ENCODE results near the gene MGMT.

The MGMT gene

DNA sequence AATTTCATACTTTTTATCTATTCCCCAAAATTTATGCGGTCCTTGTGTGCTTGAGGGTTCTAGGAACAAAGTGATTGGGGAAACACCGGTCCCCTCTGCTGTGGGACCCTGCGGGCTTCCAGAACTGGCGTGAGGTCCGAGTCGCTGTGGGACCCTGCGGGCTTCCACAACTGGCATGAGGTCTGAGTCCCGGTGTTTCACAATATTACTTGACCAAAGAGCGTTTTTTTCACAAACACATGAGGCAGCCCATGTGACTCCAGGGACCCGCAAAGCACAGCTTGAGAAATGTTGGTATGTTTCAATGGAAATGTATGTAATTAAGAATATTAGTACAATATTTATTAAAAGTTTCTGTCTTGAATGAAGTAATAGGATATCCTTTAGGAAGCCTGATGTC is 212.2 kb downstream of the MGMT start:
- no peak for DNase-seq (ENCODE audit: extremely low spot score)
- POLR2A ChIA-PET: no interaction called here
- CTCF ChIA-PET: interaction anchor here (1.6 kb wide), 1 partner anchor 10 kb away, joined by 4 read pairs; no protein-coding TSS in a partner anchor
- TF ChIP-seq, protein P1, sequence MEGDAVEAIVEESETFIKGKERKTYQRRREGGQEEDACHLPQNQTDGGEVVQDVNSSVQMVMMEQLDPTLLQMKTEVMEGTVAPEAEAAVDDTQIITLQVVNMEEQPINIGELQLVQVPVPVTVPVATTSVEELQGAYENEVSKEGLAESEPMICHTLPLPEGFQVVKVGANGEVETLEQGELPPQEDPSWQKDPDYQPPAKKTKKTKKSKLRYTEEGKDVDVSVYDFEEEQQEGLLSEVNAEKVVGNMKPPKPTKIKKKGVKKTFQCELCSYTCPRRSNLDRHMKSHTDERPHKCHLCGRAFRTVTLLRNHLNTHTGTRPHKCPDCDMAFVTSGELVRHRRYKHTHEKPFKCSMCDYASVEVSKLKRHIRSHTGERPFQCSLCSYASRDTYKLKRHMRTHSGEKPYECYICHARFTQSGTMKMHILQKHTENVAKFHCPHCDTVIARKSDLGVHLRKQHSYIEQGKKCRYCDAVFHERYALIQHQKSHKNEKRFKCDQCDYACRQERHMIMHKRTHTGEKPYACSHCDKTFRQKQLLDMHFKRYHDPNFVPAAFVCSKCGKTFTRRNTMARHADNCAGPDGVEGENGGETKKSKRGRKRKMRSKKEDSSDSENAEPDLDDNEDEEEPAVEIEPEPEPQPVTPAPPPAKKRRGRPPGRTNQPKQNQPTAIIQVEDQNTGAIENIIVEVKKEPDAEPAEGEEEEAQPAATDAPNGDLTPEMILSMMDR (IDR thresholded peaks at IDR 0.05; ENCODE audit: control extremely low read depth, extremely low read depth, low read depth, missing control alignments): no peak

DNA sequence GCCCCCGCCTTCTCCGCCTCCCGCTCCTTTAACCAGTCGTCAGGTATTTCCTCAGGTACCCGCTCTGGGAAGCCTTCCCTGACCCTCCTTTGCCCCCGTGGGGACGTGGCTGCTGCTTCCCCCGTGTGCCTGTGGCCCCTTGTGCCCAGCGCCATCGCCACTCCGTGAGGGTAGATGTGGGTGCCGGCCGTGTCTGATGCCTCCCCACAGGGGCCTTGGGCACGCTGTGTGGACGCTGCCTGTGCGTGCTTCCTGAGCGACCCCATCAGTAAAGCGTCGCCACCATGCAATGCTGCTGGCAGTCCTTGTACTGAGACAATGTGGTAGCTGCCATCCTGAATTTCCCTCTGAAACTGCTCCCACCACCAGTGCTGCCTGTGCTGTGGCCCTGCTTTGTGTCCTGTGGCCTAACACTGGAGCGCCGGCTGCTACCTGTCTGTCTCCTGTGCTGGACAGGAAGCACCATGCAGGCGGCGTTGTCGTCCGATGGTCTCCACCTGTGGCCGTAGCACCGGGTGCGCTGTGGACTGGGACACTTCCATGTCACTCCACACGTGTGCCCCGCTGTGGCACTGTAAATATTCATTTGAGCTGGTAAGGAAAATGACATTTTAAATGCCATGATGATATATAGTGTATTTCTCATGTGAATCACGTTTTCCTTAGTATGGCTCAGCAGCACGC is 213.8 kb downstream of the MGMT start:
- DNase-seq (ENCODE audit: extremely low spot score): no peak
- ChIA-PET CTCF (no interaction called here), POLR2A (no interaction called here)
- TF ChIP-seq, protein P1 (IDR thresholded peaks at IDR 0.05; ENCODE audit: control extremely low read depth, extremely low read depth, low read depth, missing control alignments): no peak

DNA sequence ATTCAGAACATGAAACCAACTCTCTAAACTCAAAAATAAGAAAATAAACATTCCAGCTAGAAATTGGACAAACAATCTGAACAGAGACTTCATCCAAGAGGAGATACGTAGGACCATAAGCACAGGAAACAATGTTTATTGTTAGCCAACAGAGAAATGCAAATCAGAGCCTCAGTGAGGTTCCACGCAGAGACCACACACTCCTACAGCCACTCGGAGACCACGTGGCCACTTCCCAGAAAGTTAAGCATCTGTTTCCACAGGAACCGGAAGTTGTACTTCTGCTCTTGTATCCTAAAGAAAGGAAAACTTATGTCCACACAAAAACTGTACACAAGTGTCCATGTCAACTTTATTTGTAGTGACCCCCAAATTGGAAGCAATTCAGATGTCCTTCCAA is 214.8 kb downstream of the MGMT start:
- TF ChIP-seq, protein P1 (IDR thresholded peaks at IDR 0.05; ENCODE audit: control extremely low read depth, extremely low read depth, low read depth, missing control alignments): no peak
- DNase-seq (ENCODE audit: extremely low spot score): no peak
- ChIA-PET POLR2A (no interaction called here), CTCF (no interaction called here)

DNA sequence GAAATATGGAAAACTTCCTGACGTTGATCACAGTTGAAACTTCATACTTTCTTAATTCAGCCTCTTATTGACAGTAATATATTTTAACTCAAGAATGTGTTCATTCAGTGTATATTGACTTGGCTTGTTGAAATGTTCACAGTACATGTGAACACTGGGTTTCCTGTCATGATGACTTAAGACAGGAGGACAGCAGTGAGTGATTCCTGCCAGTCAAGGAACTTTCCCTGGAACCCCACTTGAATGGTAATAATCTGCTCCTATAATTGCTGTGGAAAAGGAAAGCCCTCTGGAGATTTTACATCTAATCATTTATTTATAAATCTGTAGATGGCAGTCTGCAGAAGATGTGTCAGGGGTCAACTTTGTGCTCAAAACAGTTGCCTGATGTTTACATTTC is 216.5 kb downstream of the MGMT start:
- no peak for DNase-seq (ENCODE audit: extremely low spot score)
- POLR2A ChIA-PET: no interaction called here
- TF ChIP-seq, protein P1 (IDR thresholded peaks at IDR 0.05; ENCODE audit: control extremely low read depth, extremely low read depth, low read depth, missing control alignments): no peak
- CTCF ChIA-PET: interaction anchor here (1.0 kb wide), 1 partner anchor 13 kb away, joined by 3 read pairs; no protein-coding TSS in a partner anchor

DNA sequence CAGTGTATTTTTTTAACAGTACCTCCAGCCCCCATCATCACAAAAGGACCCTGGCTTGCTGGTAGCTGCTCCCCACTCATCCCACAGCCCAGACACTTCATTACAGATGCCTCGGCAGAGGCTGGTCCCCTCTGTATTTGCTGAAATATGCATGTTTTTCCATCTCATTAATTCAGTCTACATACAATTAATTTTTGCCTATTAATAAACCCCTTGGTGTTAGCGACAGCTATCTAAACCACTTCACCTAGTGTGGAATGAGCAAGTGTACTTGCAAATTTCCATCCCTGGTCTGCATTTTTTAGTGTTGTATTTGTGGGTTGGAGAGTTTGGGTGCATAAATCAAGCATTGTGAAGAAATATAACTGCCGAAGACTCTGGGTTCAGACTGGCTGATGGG is 216.9 kb downstream of the MGMT start:
- CTCF ChIA-PET: interaction anchor here (1.0 kb wide), 1 partner anchor 13 kb away, joined by 3 read pairs; no protein-coding TSS in a partner anchor
- POLR2A ChIA-PET: no interaction called here
- TF ChIP-seq, protein P1 (IDR thresholded peaks at IDR 0.05; ENCODE audit: control extremely low read depth, extremely low read depth, low read depth, missing control alignments): no peak
- no peak for DNase-seq (ENCODE audit: extremely low spot score)

DNA sequence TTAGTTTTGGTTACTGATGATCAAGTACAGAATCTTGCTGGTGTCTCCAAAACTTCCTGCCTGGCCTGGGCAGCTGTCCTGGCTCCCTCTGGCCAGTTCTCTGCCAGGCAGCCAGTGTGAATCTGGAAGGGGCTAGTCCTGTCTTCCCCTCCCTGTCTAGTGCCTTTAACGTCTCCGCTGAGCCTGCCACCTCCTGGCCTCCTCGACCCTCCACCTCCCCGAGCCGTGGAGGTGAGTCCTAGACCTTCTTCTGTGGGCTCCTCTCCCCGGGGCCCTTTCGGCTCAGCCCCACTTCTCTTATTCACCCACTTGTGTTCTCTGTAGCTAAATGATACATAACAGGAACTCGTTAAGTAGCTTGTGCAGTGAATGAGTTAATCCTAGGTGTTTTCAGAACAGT is 218.2 kb downstream of the MGMT start:
- POLR2A ChIA-PET: no interaction called here
- CTCF ChIA-PET: interaction anchor here (1.8 to 2.0 kb wide), 2 partner anchors 13 to 17 kb away, joined by 5 read pairs; no protein-coding TSS in a partner anchor
- TF ChIP-seq, protein P1 (IDR thresholded peaks at IDR 0.05; ENCODE audit: control extremely low read depth, extremely low read depth, low read depth, missing control alignments): no peak
- no peak for DNase-seq (ENCODE audit: extremely low spot score)

Measured in GM10248 (cell line).